Activated CD4-positive, alpha-beta T cell treated with anti-CD3 and anti-CD28 coated beads, Interleukin-2, amount 50 U/mL, for 24 hours (primary cell): ENCODE data around the gene HSPA8.
"Not testable (repeated sequence)": the region's sequence is repeated elsewhere in the genome, so short reads cannot be mapped to it uniquely, and the experiment has no call there.

Experiments
- DNase-seq, 2 donors: peaks; one replicate each; pipeline ENCODE4 v3.0.0-alpha.2; 2020; ENCODE audit warnings: low read depth in 1 of 2, low spot score in 1 of 2

The HSPA8 gene

DNA sequence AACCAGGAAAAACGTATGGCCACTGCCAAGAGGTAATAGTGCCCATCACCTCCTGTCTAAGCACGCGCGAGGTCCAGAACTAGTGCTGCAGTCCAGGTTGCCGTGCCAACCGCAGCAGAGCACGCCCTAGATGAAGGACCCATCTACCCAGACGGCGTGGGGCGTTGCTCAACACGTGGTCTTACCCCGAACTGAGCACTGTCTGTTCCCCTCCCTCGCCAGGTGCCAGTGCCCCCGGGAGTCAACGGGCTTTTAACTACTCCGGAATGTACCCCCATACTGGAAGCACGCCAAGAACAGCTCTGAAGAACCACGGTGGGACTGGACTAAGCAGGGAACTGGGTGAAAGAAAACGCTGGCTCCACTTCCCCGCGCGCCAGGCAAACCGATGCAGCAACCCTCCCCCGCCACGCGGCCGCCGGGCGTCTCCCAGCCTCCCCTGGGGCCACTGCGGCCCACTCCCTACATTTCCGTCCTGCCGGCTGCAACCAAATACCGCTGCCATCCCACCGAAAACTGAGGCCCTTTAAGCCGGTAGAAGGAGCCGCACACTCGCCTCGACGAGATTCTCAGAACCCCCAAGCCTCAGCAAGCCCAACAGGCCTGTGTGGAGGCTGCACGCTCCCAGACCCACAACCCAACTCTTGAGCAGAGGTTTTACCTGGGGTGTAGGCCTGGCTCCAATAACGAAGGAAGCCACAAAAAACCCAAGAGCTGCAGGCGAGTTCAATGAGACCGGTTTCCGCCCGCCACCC, at the start of gene HSPA8:
Gene HSPA8 (minus strand): TSS at position 734 of the 755 bp plus-strand sequence. CDS start 812 bp downstream, outside the sequence.
- peak; percentile 56 to 74 for DNase-seq

- peak in 1 of 2 donors; percentile 20 for DNase-seq
Observed at GRCh38 chr11:123111465-123111864, 49.5 kb upstream of the HSPA8 start.

DNA sequence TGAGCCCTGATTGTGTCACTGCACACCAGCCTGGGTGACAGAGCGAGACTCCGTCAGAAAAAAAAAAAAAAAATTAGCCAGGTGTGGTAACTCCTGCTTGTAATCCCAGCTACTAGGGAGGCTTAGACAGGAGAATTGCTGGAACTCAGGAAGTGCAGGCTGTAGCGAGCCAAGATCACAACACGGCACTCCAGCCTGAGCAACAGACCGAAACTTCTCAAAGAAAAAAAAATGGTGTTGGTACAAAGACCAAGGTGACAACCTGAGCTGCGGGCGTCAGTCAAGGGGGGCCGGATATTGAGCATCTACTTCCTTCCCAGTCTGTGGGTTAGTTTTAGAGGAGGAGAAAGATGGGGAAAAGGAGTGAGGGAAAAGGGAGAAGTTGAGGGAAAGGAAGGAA, 48.5 kb upstream of the HSPA8 start:
- no peak for DNase-seq

GRCh38 chr11:123107945-123108495, 46.1 kb upstream of the HSPA8 start:
- no peak for DNase-seq

DNA sequence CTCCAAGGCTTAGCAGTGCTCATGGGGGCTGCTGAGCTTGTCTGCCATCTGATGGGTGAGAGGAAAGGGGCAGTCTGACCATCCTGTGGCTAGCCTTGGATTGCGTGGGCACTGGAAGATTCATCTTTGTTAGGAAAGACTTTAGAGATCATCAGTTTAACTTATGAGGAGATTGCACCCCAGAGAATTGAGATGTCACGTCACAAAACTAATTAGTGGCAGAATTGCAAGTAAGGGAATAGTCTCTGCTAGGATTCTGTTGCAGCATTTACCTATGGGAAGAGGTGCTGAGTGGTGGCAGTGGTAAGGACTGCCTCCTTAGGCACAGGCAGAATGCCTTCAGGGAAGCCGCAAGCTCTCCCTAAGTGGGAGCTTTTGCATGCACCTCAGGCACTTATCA, 42.8 kb upstream of the HSPA8 start:
- DNase-seq, result no peak

- peak in 1 of 2 donors; percentile 7 for DNase-seq
Observed at GRCh38 chr11:123103326-123103980, 41.5 kb upstream of the HSPA8 start.

DNA sequence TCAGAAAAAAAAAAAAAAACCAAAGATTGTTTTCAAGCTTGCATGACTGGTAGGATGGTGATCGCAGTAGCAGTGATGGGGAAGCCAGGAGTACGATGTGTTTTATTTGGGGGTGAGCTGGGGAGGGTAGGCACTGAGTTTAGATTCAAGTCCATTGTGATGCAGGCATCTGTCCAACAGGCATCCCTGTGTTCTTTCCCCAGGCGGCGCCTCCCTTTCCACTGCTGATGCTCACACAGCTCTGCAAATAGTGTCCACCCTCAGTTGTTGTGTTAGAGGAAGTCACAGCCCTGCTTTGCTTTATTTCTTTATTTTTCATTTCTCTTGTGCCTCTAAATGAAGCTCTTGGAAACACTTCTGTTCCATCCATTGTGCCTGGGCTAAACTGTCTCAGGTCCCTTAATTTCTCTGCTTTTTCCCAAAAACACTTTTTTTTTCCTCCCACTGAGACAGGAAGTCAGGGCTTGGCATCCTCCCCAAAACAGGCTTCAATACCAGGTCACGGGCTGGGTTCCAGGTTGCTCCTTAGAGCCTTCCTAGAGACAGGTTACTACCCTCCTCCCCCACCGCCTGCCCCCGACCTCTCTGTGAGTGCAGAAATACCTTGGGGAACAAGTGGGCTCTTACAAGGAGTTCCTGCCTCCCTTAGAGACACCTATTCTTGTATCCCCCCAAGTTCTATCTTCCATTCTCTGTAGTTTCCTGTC, 38.6 kb upstream of the HSPA8 start:
- DNase-seq, result no peak

GRCh38 chr11:123098990-123099389, 37.1 kb upstream of the HSPA8 start:
- DNase-seq, result no peak

- DNase-seq, result no peak
Observed at GRCh38 chr11:123093739-123094138, 31.8 kb upstream of the HSPA8 start.

DNA sequence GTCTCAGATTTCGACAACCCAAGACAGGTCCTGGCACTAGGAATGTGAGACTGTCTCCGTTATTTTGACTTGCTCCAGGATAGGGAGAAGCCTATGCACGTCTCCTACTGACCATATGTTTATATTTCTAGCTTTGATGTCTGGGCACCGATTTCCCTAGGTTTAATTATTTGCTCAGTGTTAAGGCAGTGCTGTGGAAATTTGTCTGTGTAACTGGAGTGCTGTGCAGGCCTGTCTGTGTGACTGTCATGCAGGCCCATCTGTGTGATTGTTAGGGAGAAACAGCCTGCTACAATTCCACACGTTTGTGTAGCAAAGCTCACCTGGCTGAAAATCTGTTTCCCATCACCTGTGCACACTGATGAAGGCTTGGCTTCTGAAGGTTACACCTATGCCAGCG, 29.6 kb upstream of the HSPA8 start:
- no peak for DNase-seq

DNA sequence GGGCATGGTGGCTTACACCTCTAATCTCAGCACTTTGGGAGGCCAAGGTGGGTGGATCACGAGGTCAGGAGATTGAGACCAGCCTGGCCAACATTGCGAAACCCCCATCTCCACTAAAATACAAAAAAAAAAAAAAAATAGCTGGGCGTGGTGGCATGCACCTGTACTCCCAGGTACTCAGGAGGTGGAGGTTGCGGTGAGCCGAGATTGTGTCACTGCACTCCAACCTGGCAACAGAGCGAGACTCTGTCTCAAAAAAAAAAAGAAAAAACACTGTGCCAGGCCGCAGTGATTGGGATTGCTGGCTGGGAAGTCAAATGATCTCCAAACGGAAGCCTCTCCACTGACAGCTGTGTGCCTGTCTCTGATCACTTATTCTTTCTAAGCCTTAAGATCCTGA, 28.2 kb upstream of the HSPA8 start:
- not testable (repeated sequence) for DNase-seq

DNA sequence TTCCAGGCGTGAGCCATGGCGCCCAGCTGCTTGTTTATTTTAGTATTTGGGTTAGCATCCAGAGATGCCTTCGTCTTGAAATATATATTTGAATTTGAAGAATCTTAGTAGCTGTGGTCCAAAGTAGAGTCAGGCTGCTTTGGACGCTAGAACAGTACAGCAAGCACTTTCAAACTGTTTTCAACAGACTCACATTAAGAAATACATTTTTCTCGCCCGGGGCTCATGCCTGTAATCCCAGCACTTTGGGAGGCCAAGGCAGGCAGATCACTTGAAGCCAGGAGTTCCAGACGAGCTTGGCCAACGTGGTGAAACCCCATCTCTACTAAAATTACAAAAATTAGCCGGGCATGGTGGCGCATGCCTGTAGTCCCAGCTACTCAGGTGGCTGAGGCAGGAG, 27.0 kb upstream of the HSPA8 start:
- DNase-seq, result not testable (repeated sequence)

DNA sequence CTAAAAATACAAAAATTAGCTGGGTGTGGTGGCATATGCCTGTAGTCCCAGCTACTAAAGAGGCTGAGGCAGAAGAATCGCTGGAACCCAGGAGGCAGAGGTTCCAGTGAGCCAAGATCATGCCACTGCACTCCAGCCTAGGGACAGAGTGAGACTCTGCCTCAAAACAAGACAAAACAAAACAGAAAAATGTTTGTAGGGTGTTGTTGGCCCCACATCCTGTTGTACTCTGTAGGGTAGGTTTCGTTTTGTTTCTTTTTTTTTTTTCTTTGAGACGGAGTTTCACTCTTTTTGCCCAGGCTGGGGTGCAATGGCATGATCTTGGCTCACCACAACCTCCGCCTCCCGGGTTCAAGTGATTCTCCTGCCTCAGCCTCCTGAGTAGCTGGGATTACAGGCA, 25.7 kb upstream of the HSPA8 start:
- not testable (repeated sequence) for DNase-seq

- DNase-seq, result no peak
Observed at GRCh38 chr11:123086305-123086704, 24.4 kb upstream of the HSPA8 start.

- no peak for DNase-seq
Observed at GRCh38 chr11:123085497-123085896, 23.6 kb upstream of the HSPA8 start.

- DNase-seq, result no peak
Observed at GRCh38 chr11:123084454-123084853, 22.5 kb upstream of the HSPA8 start.

GRCh38 chr11:123083623-123084029, 21.7 kb upstream of the HSPA8 start:
- DNase-seq, result peak in 1 of 2 donors; percentile 67

DNA sequence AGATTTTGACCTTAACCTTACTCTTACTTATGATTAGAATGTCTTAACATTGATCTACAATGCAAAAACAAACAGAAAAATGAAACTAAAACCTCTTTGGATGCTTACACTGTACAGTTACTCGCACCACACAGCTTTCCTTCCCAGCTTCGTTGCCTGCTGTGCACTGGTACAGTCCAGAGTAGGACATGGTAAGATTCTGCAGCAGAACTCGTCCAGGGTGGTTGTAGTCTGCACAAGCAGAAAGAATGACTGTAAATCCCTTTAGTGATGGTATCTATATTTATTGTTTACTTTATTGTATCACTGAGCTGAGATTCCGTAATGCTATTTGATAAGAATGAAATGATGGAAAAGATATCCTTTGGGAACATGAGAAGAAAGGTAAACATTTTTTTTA, 21.0 kb upstream of the HSPA8 start:
- no peak for DNase-seq

DNA sequence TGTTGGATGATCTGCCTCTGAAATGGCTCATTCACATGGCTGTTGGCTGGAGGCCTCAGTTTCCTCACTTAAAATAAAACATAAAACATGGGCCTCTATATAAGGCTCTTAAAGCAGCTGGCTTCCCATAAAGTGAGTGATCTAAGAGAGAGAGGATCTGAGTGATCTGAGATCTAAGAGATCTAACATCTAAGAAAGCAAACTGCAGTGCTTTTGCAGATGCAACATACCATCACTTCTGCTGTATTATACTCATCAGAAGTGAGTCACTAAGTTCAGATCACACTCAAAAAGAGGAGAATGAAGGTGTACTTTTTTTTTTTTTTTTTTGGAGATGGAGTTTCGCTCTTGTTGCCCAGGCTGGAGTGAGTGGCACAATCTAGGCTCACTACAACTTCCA, 18.1 kb upstream of the HSPA8 start:
- no peak for DNase-seq

DNA sequence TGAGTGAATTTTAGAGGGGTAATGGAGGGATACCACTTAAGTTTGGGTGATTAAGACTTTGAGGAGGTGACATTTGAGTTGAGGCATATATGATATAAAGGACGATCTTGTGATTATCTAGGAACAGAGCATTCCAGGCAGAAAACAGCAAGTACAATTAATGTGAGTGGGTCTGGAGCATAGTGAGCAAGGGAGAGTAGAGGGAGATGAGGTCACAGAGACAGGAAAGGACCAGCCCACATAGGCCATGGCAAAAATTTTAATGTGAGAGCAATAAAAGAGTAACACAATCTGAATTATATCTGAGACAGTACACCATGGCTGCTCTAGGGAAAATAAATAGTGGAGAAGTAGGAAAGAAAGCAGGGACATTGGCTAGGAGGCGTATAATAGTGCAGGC, 14.5 kb upstream of the HSPA8 start:
- DNase-seq, result no peak

GRCh38 chr11:123073343-123074057, 11.6 kb upstream of the HSPA8 start:
- no peak for DNase-seq
